HEK293 (cell line): Measurements from ENCODE around the gene HPDL.

Experiments used
- HOXA7 ChIP-seq: sonication (generic); formaldehyde crosslinking; IDR thresholded peaks from 2 replicates; pipeline ENCODE4 v1.8.1; 2022; ENCODE audit warnings: missing genetic modification reagents, borderline replicate concordance
- SP2 ChIP-seq: fragments of 450-650 bp; formaldehyde crosslinking; IDR thresholded peaks from 2 replicates; pipeline ENCODE4 v1.5.1; 2016; ENCODE audit warnings: missing biosample characterization, missing genetic modification characterization
- ZNF600 ChIP-seq: fragments of 450-650 bp; formaldehyde crosslinking; IDR thresholded peaks from 2 replicates; pipeline ENCODE4 v1.5.1; 2016; ENCODE audit warnings: missing biosample characterization, missing genetic modification characterization

- TF ChIP-seq SP2 (tag by site-specific recombination) (no peak), HOXA7 (CRISPR knock-in tag) (no peak), ZNF600 (tag by site-specific recombination) (no peak)
Observed at GRCh38 chr1:45297666-45298356, 28.9 kb upstream of the HPDL start.
